ENCODE measurements around the gene ABCG5. TPM values are rescaled to one million over a fixed set of nuclear protein-coding genes. Genes with fewer than 3 reads are reported as not detected.

The ABCG5 gene
- total RNA-seq, 1 experiment from 2014 or later: not detected

Other genes with a start within 250 kb of the ABCG5 start
- gene THADA, start 242.8 kb downstream of the ABCG5 start, total RNA-seq (2014; rRNA removed; shearing (Covaris generic)): 18.3 and 19.7 TPM in 2 replicates
- gene PLEKHH2, start 201.6 kb downstream of the ABCG5 start, total RNA-seq (2014; rRNA removed; shearing (Covaris generic)): 0.98 and 4.6 TPM in 2 replicates
- 1.7 and 2.1 TPM in 2 replicates for gene C1GALT1C1L, start 162.4 kb downstream of the ABCG5 start, total RNA-seq (2014; rRNA removed; shearing (Covaris generic))
- 35.4 and 39.4 TPM in 2 replicates for gene DYNC2LI1, start 64.8 kb downstream of the ABCG5 start, total RNA-seq (2014; rRNA removed; shearing (Covaris generic))
- not detected in 2 replicates for gene ABCG8, start 132 bp upstream of the ABCG5 start, total RNA-seq (2014; rRNA removed; shearing (Covaris generic))
- gene LRPPRC, start 157.2 kb upstream of the ABCG5 start, total RNA-seq (2014; rRNA removed; shearing (Covaris generic)): 66.2 and 79.8 TPM in 2 replicates

Measured in A172 (cell line).